NB4 (cell line): ENCODE data around the gene CACTIN.

Experiments
- DNase-seq: peaks from one replicate; pipeline ENCODE4 v3.0.0; 2010; ENCODE audit warnings: low read depth
- H3K4me3 ChIP-seq: one replicate; pipeline ENCODE4 v1.5.1; 2011; ENCODE audit warnings: mild to moderate bottlenecking, low read depth, low read length, moderate library complexity
- CTCF ChIP-seq: IDR thresholded peaks from one replicate; pipeline ENCODE4 v1.5.1; 2012; ENCODE audit warnings: low read depth, low read length
- MAX ChIP-seq: IDR thresholded peaks from 2 replicates; pipeline ENCODE4 v1.6.1; 2011; ENCODE audit warnings: low read depth, low read length
- MYC ChIP-seq: IDR thresholded peaks from 2 replicates; pipeline ENCODE4 v1.6.1; 2011; ENCODE audit warnings: low read depth, low read length
- POLR2A ChIP-seq: IDR thresholded peaks from 2 replicates; pipeline ENCODE4 v1.6.1; 2011; ENCODE audit warnings: mild to moderate bottlenecking; ENCODE audit not compliant: insufficient read length; ENCODE audit errors: extremely low read depth

CACTIN gene

GRCh38 chr19:3621689-3622088 is 4.9 kb downstream of the CACTIN start:
- DNase-seq: no peak
- TF ChIP-seq MAX: no peak
- TF ChIP-seq CTCF: no peak
- no peak for TF ChIP-seq POLR2A
- no peak for TF ChIP-seq MYC
- H3K4me3 ChIP-seq: no peak overlapping the region

GRCh38 chr19:3620817-3621547 is 5.6 kb downstream of the CACTIN start:
- TF ChIP-seq MYC (no peak), MAX (no peak), POLR2A (no peak), CTCF (no peak)
- DNase-seq: no peak
- H3K4me3 ChIP-seq: no peak overlapping the region

- TF ChIP-seq CTCF (no peak), POLR2A (no peak), MYC (no peak), MAX (no peak)
- H3K4me3 ChIP-seq: no peak overlapping the region
- DNase-seq: no peak
Observed at GRCh38 chr19:3620145-3620816, 6.3 kb downstream of the CACTIN start.

GRCh38 chr19:3619631-3620012 is 7.0 kb downstream of the CACTIN start:
- H3K4me3 ChIP-seq: no peak overlapping the region
- DNase-seq: no peak
- TF ChIP-seq POLR2A (no peak), MYC (no peak), CTCF (no peak), MAX (no peak)

GRCh38 chr19:3618811-3619630 is 7.6 kb downstream of the CACTIN start:
- H3K4me3 ChIP-seq: no peak overlapping the region
- TF ChIP-seq POLR2A (no peak), MAX (no peak), CTCF (no peak)
- no peak for DNase-seq
